Raji (cell line): Measurements from ENCODE around the gene TMEM38B.

ENCODE experiments used
- POLR2A ChIP-seq: IDR thresholded peaks from 2 replicates; pipeline ENCODE4 v1.6.1; 2011; ENCODE audit warnings: low read depth, low read length, control low read depth; ENCODE audit not compliant: insufficient read depth

Gene TMEM38B

GRCh38 chr9:105698348-105698870, 4.1 kb downstream of the TMEM38B start:
- TF ChIP-seq POLR2A, result no peak

DNA sequence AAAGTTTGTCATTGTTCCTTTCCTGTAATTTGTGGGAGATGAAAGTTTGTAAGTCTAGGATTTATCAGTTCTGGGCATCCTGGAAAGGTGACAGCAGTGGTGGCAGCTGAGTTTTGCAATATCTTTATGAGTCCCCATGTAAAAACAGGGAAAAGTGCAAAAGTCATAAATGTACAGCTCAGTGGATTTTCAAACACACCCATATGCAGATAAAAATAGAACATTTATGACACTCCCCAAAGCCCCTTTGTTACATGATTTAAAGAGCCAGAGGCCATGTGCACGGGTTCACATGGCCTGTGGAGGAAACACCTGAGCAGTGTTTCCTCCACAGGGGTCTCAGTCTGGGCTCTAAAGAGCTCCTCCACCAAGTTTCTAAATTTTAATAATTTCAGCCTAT, 6.3 kb downstream of the TMEM38B start:
- no peak for TF ChIP-seq POLR2A

DNA sequence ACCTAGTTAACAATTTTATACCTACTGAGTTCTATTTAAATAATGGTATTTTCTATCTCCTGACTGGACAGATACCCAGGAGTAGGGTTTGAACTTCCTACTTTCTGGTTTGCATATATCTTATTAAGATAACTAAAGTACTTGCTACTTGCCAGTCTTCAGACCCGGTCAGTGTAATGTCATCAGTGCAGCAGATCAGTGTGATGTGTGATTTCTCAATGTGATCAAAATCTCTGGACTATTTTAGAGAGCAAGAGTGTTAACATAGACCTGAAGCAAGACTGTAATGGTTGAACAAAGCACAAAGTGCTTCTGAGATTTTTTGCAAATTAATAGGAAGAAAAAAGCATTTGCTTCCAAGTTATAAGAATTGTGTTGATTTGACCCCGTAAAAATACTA, 6.8 kb downstream of the TMEM38B start:
- no peak for TF ChIP-seq POLR2A

- no peak for TF ChIP-seq POLR2A
These were observed 7.9 kb downstream of the TMEM38B start for GRCh38 chr9:105702207-105702606.

- TF ChIP-seq POLR2A, result no peak
These were observed 11.8 kb downstream of the TMEM38B start for GRCh38 chr9:105706156-105706555.

GRCh38 chr9:105708405-105708804, 14.1 kb downstream of the TMEM38B start:
- no peak for TF ChIP-seq POLR2A

GRCh38 chr9:105710638-105711037, 16.3 kb downstream of the TMEM38B start:
- no peak for TF ChIP-seq POLR2A

GRCh38 chr9:105711867-105712266, 17.5 kb downstream of the TMEM38B start:
- TF ChIP-seq POLR2A, result no peak

DNA sequence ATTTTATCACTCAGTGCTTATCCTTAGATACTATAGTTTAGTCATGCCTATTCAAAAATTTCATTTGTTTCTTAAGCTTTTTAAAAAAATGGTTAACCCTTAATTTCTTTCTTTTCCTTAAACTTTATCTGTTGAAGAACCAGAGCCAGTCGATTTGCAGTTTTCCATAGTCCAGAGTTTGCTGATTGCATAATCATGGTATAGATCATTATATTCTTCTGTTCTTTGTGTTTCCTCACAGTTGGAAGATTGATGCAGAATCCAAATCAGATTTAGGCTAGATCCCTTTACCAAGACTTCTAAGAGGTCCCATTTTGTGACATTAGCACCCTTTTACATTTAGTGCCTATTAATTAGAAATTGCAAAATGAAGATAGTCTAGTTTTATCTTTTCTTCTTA, 18.0 kb downstream of the TMEM38B start:
- no peak for TF ChIP-seq POLR2A

- TF ChIP-seq POLR2A, result no peak
These were observed 18.4 kb downstream of the TMEM38B start for GRCh38 chr9:105712773-105713172.

GRCh38 chr9:105713260-105714019, 19.1 kb downstream of the TMEM38B start:
- TF ChIP-seq POLR2A, result no peak

- TF ChIP-seq POLR2A, result no peak
These were observed 19.6 kb downstream of the TMEM38B start for GRCh38 chr9:105714020-105714331.

DNA sequence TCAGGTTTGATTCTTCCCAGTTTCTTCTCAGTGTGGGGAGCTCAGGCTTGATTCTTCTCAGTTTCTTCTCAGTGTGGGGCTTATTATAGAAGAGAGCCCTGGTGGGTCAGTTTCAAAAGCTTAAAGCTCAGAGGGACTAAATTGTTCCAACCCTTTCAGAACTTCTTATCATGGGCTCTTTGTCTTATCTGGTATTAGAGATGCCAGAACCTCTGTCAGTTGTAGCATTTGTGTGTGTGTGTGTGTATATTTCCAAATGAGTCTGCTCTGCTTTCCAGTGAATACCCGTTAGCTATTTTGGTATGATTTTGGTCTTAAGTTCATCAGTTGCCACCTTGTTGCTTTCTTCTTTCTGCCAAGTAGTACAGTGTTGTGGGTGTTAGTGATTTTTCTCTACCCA, 21.8 kb downstream of the TMEM38B start:
- TF ChIP-seq POLR2A, result no peak

DNA sequence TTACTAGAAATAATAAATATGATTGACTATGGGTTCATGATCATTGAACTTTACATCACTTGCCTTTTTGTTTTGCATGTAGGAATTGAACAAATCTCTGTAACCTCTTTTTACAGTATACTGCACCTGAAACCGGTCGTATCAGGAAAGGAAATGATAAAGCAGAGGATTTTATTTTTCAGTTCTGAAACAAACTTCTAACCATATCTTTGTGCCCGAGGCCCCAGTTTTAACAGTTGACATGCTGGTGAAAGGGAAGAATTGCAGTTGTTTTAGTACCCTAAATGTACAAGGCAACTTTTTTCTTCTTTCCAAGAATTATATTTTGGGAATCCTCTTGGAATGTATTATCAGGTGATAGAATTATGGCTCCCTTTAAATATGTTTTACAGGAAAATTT, 27.8 kb downstream of the TMEM38B start:
- TF ChIP-seq POLR2A, result no peak

DNA sequence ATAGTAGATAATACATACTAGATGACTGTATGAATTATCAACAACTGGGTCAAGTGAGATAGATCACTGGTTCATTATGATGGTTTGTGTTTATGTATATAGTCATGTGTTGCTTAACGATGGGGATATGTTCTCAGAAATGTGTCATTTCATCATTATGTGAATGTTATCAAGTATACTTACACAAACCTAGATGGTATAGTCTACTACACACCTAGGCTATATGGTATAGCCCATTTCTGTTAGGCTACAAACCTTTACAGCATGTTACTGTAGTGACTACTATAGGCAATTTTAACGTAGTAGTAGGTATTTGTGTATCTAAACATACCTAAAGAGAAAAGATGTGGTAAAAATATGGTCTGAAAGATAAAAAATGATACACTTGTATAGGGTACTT, 31.0 kb downstream of the TMEM38B start:
- no peak for TF ChIP-seq POLR2A

DNA sequence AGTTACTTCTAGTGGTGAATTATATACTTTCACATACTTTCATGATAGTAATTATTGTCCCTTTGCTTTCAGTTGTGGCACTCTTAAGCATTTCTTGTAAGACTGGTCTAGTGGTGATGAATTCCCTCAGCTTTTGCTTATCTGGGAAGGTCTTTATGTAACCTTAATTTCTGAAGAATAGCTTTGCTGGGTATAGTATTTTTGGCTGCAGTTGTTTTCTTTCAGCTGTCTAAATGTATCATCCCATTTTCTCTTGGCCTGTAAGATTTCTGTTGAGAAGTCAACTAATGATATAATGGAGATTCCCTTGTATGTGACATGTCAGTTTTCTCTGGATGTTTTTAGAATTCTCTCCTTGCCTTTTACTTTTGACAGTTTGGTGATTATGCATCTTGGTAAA, 41.0 kb downstream of the TMEM38B start:
- TF ChIP-seq POLR2A, result no peak

DNA sequence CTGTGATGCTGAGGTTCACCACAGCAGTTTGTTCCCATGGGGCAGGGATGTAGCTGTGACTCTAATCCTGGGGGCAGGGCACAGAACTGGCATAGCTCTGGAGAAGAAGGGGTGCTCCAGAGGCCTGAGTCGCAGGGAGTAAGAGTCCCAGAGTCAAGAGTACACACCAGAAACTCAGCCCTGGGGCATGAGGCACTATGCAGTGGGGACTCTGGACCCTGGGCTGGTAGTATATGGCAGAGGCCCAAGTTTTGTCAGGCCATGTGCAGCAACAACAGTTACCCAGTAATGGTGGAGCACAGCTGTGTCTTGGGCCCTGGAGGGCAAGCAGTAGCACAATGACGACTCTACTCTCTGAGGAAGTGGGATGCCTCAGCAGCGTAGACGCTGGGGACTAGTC, 42.9 kb downstream of the TMEM38B start:
- TF ChIP-seq POLR2A, result no peak
